H9 (cell line): ENCODE measurements around the gene SMIM22. TPM values are rescaled to one million over a fixed set of nuclear protein-coding genes. Genes with fewer than 3 reads are reported as not detected.

Experiments
- DNase-seq: peaks from one replicate; pipeline ENCODE4 v3.0.0-alpha.2; 2017
- H2AFZ ChIP-seq: one replicate; pipeline ENCODE4 v1.6.1; 2013; ENCODE audit warnings: mild to moderate bottlenecking, low read length, control low read depth, moderate library complexity
- H2AK5ac ChIP-seq: 2 replicates; pipeline ENCODE4 v1.6.1; 2013; ENCODE audit warnings: low read length, control low read depth, mixed read lengths; ENCODE audit not compliant: insufficient read length
- H2BK120ac ChIP-seq: one replicate; pipeline ENCODE4 v1.6.1; 2013; ENCODE audit warnings: low read depth, mild to moderate bottlenecking, low read length, control low read depth, inconsistent platforms; ENCODE audit not compliant: poor library complexity, severe bottlenecking
- H2BK12ac ChIP-seq: 2 replicates; pipeline ENCODE4 v1.6.1; 2013; ENCODE audit warnings: low read length, control low read depth, mixed read lengths, low read depth; ENCODE audit not compliant: insufficient read length
- H2BK15ac ChIP-seq: 2 replicates; pipeline ENCODE4 v1.6.1; 2013; ENCODE audit warnings: low read depth, low read length, control low read depth
- H2BK20ac ChIP-seq: one replicate; pipeline ENCODE4 v1.6.1; 2013; ENCODE audit warnings: low read depth, mild to moderate bottlenecking, low read length, control low read depth, inconsistent platforms; ENCODE audit not compliant: poor library complexity, severe bottlenecking
- H2BK5ac ChIP-seq: 2 replicates; pipeline ENCODE4 v1.6.1; 2013; ENCODE audit warnings: low read length, control low read depth, mixed read lengths; ENCODE audit not compliant: insufficient read length
- H3K14ac ChIP-seq: 2 replicates; pipeline ENCODE4 v1.6.1; 2013; ENCODE audit warnings: low read length, control low read depth; ENCODE audit not compliant: insufficient read depth
- H3K18ac ChIP-seq: 2 replicates; pipeline ENCODE4 v1.6.1; 2013; ENCODE audit warnings: low read depth, mild to moderate bottlenecking, mixed read lengths, low read length, control low read depth; ENCODE audit not compliant: insufficient read length
- H3K23ac ChIP-seq: 2 replicates; pipeline ENCODE4 v1.6.1; 2013; ENCODE audit warnings: low read length, control low read depth, mixed read lengths, low read depth; ENCODE audit not compliant: insufficient read length
- H3K23me2 ChIP-seq: 2 replicates; pipeline ENCODE4 v1.6.1; 2013; ENCODE audit warnings: low read depth, mild to moderate bottlenecking, mixed read lengths, low read length, control low read depth; ENCODE audit not compliant: insufficient read length, poor library complexity, severe bottlenecking
- H3K27ac ChIP-seq: 2 replicates; pipeline ENCODE4 v1.5.1; 2013; ENCODE audit warnings: low read length, control low read depth, mixed read lengths, low read depth; ENCODE audit not compliant: insufficient read length
- H3K27me3 ChIP-seq: 2 replicates; pipeline ENCODE4 v1.6.1; 2013; ENCODE audit warnings: low read length, control low read depth, inconsistent platforms; ENCODE audit not compliant: insufficient read depth
- H3K4ac ChIP-seq: 2 replicates; pipeline ENCODE4 v1.6.1; 2013; ENCODE audit warnings: low read depth, mild to moderate bottlenecking, control low read depth, inconsistent platforms, low read length, moderate library complexity
- H3K4me1 ChIP-seq: 2 replicates; pipeline ENCODE4 v1.6.1; 2013; ENCODE audit warnings: low read length, control low read depth, inconsistent platforms; ENCODE audit not compliant: insufficient read depth
- H3K4me2 ChIP-seq: 2 replicates; pipeline ENCODE4 v1.6.1; 2013; ENCODE audit warnings: low read length, control low read depth, mixed read lengths; ENCODE audit not compliant: insufficient read length, insufficient read depth
- H3K56ac ChIP-seq: 2 replicates; pipeline ENCODE4 v1.6.1; 2013; ENCODE audit warnings: low read depth, mild to moderate bottlenecking, mixed read lengths, low read length, control low read depth; ENCODE audit not compliant: insufficient read length
- H3K79me1 ChIP-seq: 2 replicates; pipeline ENCODE4 v1.6.1; 2013; ENCODE audit warnings: low read depth, mild to moderate bottlenecking, moderate library complexity, low read length, control low read depth, inconsistent platforms; ENCODE audit not compliant: insufficient read depth, poor library complexity, severe bottlenecking
- H3K79me2 ChIP-seq: 2 replicates; pipeline ENCODE4 v1.6.1; 2013; ENCODE audit warnings: low read length, control low read depth, inconsistent platforms; ENCODE audit not compliant: insufficient read depth
- H3K9ac ChIP-seq: 2 replicates; pipeline ENCODE4 v1.6.1; 2013; ENCODE audit warnings: low read length, control low read depth, mixed read lengths; ENCODE audit not compliant: insufficient read length; ENCODE audit errors: extremely low read depth
- H3K9me3 ChIP-seq: one replicate; pipeline ENCODE4 v1.6.1; 2013; ENCODE audit warnings: low read depth, low read length, inconsistent platforms; ENCODE audit not compliant: control insufficient read depth
- H3T11ph ChIP-seq: one replicate; pipeline ENCODE4 v1.6.1; 2013; ENCODE audit warnings: mild to moderate bottlenecking, low read length, control low read depth, inconsistent platforms
- H4K20me1 ChIP-seq: one replicate; pipeline ENCODE4 v1.6.1; 2013; ENCODE audit not compliant: control insufficient read depth, insufficient read length, insufficient read depth
- H4K5ac ChIP-seq: 2 replicates; pipeline ENCODE4 v1.6.1; 2013; ENCODE audit warnings: low read depth, mild to moderate bottlenecking, mixed read lengths, low read length, control low read depth; ENCODE audit not compliant: insufficient read length
- H4K8ac ChIP-seq: replicated peaks from 2 replicates; pipeline ENCODE4 v1.6.1; 2013; ENCODE audit warnings: low read length, control low read depth, mixed read lengths, low read depth; ENCODE audit not compliant: insufficient read length
- H4K91ac ChIP-seq: 2 replicates; pipeline ENCODE4 v1.6.1; 2013; ENCODE audit warnings: low read depth, mild to moderate bottlenecking, moderate library complexity, mixed read lengths, low read length, control low read depth; ENCODE audit not compliant: insufficient read length
- H3K27ac Mint-ChIP-seq, 3 experiments: 2 replicates in 2 of 3; 3 replicates in 1 of 3; pipeline ENCODE4 v1.8.0; 2020 to 2021; ENCODE audit warnings: mixed read lengths in 3 of 3, mild to moderate bottlenecking in 1 of 3, moderate library complexity in 1 of 3
- H3K27me3 Mint-ChIP-seq: 2 replicates; pipeline ENCODE4 v1.8.0; 2021; ENCODE audit warnings: low read depth, mild to moderate bottlenecking, moderate library complexity, mixed read lengths
- H3K36me3 Mint-ChIP-seq, 3 experiments: 2 replicates in 2 of 3; 3 replicates in 1 of 3; pipeline ENCODE4 v1.8.0; 2020 to 2021; ENCODE audit warnings: low read depth in 3 of 3, mixed read lengths in 3 of 3; ENCODE audit not compliant: insufficient read depth in 1 of 3
- H3K4me1 Mint-ChIP-seq, 2 experiments: 2 replicates each; pipeline ENCODE4 v1.8.0; 2020; ENCODE audit warnings: mixed read lengths in 2 of 2
- H3K4me3 Mint-ChIP-seq, 2 experiments: 2 replicates in 1 of 2; 3 replicates in 1 of 2; pipeline ENCODE4 v1.8.0; 2020 to 2021; ENCODE audit warnings: mild to moderate bottlenecking in 2 of 2, mixed read lengths in 2 of 2, moderate library complexity in 1 of 2
- H3K9me3 Mint-ChIP-seq, 2 experiments: 2 replicates in 1 of 2; 3 replicates in 1 of 2; pipeline ENCODE4 v1.8.0; 2020; ENCODE audit warnings: mild to moderate bottlenecking in 2 of 2, mixed read lengths in 2 of 2, moderate library complexity in 1 of 2
- WGBS: extraction: QIAGEN DNeasy Blood & Tissue Kit; methylation state at CpG from one replicate; pipeline ENCODE4 v1.1.7; 2013; ENCODE audit warnings: missing lambda C conversion rate, low lambda C conversion rate, mixed read lengths; ENCODE audit not compliant: insufficient read length; ENCODE audit errors: extremely low coverage; 5-methylcytosine and 5-hydroxymethylcytosine counted together
- total RNA-seq: library from RNA; stranded (reverse); gene quantifications from 2 replicates; pipeline ENCODE4 v1.2.1, GENCODE V29; 2021
- TF ChIP-seq, protein P1 (sequence below): fragments of 200-600 bp; sonication (generic); conservative IDR thresholded peaks from 3 replicates; pipeline ENCODE4 v1.8.0; 2021; ENCODE audit warnings: antibody characterized with exemption, mild to moderate bottlenecking

SMIM22 gene
- total RNA-seq, 1 experiment from 2014 or later = not detected

DNA sequence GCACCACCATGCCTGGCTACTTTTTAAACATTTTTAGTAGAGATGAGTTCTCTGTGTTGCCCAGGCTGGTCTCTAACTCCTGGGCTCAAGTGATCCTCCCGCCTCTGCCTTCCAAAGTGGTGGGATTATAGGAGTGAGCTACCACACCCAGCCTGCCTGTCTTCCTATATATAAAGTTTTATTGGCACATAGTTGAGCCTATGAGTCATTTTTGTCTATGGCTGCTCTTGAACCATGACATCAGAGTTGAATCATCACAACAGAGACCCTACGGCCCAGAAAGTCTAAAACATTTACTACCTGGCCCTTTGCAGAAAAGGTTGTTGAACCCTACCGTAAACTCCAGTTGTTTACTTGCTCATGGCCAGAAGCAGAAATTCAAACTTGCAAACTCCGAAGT lies 14.9 kb upstream of the SMIM22 start:
- no peak overlapping the region for H3K4ac ChIP-seq
- no peaks in the 10 kb centered on the region; the same call in 1 of the 2 replicates for H3K27me3 ChIP-seq
- no peak overlapping the region for H3K27ac ChIP-seq
- no peak overlapping the region for H3K56ac ChIP-seq
- no peak overlapping the region for H2BK5ac ChIP-seq
- DNase-seq = no peak
- H3K23me2 ChIP-seq = no peaks in the 10 kb centered on the region
- no peak overlapping the region for H3T11ph ChIP-seq
- H2BK15ac ChIP-seq = no peak overlapping the region
- Mint-ChIP-seq H3K9me3 (no peaks in the 10 kb centered on the region; a peak in 2 of 5 replicates), H3K4me1 (peaks cover 0 to 5% of the 10 kb centered on the region in 2 experiments; a peak in 1 of 4 replicates), H3K27me3 (no peaks in the 10 kb centered on the region; the same call in none of the 2 replicates), H3K4me3 (no peak overlapping the region), H3K27ac (no peak overlapping the region), H3K36me3 (no peaks in the 10 kb centered on the region)
- no peak overlapping the region for H3K14ac ChIP-seq
- no peaks in the 10 kb centered on the region for H3K79me2 ChIP-seq
- H4K5ac ChIP-seq = no peak overlapping the region
- no peaks in the 10 kb centered on the region for H3K9me3 ChIP-seq
- no peak overlapping the region for H3K23ac ChIP-seq
- no peaks in the 10 kb centered on the region for H4K20me1 ChIP-seq
- H2AK5ac ChIP-seq = no peak overlapping the region
- no peaks in the 10 kb centered on the region for H3K79me1 ChIP-seq
- no peak overlapping the region for H4K91ac ChIP-seq
- no peak overlapping the region for H2BK120ac ChIP-seq
- no peak overlapping the region for H4K8ac ChIP-seq
- no peak overlapping the region for H3K4me2 ChIP-seq
- no CpG with 5 or more reads among the region's 4 CpGs for WGBS
- no peak overlapping the region for H2BK12ac ChIP-seq
- TF ChIP-seq, protein P1, sequence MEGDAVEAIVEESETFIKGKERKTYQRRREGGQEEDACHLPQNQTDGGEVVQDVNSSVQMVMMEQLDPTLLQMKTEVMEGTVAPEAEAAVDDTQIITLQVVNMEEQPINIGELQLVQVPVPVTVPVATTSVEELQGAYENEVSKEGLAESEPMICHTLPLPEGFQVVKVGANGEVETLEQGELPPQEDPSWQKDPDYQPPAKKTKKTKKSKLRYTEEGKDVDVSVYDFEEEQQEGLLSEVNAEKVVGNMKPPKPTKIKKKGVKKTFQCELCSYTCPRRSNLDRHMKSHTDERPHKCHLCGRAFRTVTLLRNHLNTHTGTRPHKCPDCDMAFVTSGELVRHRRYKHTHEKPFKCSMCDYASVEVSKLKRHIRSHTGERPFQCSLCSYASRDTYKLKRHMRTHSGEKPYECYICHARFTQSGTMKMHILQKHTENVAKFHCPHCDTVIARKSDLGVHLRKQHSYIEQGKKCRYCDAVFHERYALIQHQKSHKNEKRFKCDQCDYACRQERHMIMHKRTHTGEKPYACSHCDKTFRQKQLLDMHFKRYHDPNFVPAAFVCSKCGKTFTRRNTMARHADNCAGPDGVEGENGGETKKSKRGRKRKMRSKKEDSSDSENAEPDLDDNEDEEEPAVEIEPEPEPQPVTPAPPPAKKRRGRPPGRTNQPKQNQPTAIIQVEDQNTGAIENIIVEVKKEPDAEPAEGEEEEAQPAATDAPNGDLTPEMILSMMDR = no peak
- no peak overlapping the region for H3K18ac ChIP-seq
- H2BK20ac ChIP-seq = no peak overlapping the region
- no peak overlapping the region for H2AFZ ChIP-seq
- no peaks in the 10 kb centered on the region for H3K4me1 ChIP-seq
- H3K9ac ChIP-seq = no peak overlapping the region
